GM23248 (cell line): ENCODE data around the gene NRF1. TPM values are rescaled to one million over a fixed set of nuclear protein-coding genes. Genes with fewer than 3 reads are reported as not detected.
A peak's percentile ranks its signal among the peaks of the same experiment; 100 is the strongest.

ENCODE experiments used
- DNase-seq: peaks from one replicate; pipeline ENCODE4 v3.0.0-alpha.2; 2015
- H2AFZ ChIP-seq: fragments of 200-600 bp; sonication (generic); 2 replicates; pipeline ENCODE4 v1.6.1; 2016; ENCODE audit warnings: antibody characterized with exemption
- H3F3A ChIP-seq: fragments of 200-600 bp; sonication (generic); 2 replicates; pipeline ENCODE4 v1.6.1; 2016; ENCODE audit warnings: mild to moderate bottlenecking, antibody characterized with exemption, mixed run types; ENCODE audit not compliant: insufficient read depth
- H3K27ac ChIP-seq: fragments of 200-600 bp; sonication (generic); 2 replicates; pipeline ENCODE4 v1.5.1; 2016; ENCODE audit warnings: mild to moderate bottlenecking
- H3K27me3 ChIP-seq: fragments of 200-600 bp; sonication (generic); replicated peaks from 2 replicates; pipeline ENCODE4 v1.6.1; 2016; ENCODE audit warnings: mild to moderate bottlenecking; ENCODE audit not compliant: insufficient read depth
- H3K36me3 ChIP-seq: fragments of 200-600 bp; sonication (generic); 2 replicates; pipeline ENCODE4 v1.6.1; 2016; ENCODE audit warnings: low read depth, mild to moderate bottlenecking
- H3K4me1 ChIP-seq: fragments of 200-600 bp; sonication (generic); 2 replicates; pipeline ENCODE4 v1.6.1; 2016; ENCODE audit warnings: mild to moderate bottlenecking; ENCODE audit not compliant: insufficient read depth
- H3K4me2 ChIP-seq: fragments of 200-600 bp; sonication (generic); one replicate; pipeline ENCODE4 v1.6.1; 2016; ENCODE audit warnings: mild to moderate bottlenecking; ENCODE audit not compliant: unreplicated experiment
- H3K4me3 ChIP-seq: fragments of 200-600 bp; sonication (generic); 2 replicates; pipeline ENCODE4 v1.5.1; 2016; ENCODE audit warnings: mild to moderate bottlenecking
- H3K79me2 ChIP-seq: fragments of 200-600 bp; sonication (generic); 2 replicates; pipeline ENCODE4 v1.6.1; 2016; ENCODE audit warnings: mild to moderate bottlenecking; ENCODE audit not compliant: insufficient read depth
- H3K9ac ChIP-seq: fragments of 200-600 bp; sonication (generic); 2 replicates; pipeline ENCODE4 v1.6.1; 2016; ENCODE audit warnings: mild to moderate bottlenecking
- H3K9me2 ChIP-seq: fragments of 200-600 bp; sonication (generic); 2 replicates; pipeline ENCODE4 v1.6.1; 2016; ENCODE audit warnings: mixed run types, mild to moderate bottlenecking, moderate library complexity; ENCODE audit not compliant: insufficient read depth
- H3K9me3 ChIP-seq: fragments of 200-600 bp; sonication (generic); one replicate; pipeline ENCODE4 v1.6.1; 2017; ENCODE audit warnings: low read depth
- H4K20me1 ChIP-seq: fragments of 200-600 bp; sonication (generic); 2 replicates; pipeline ENCODE4 v1.6.0; 2016; ENCODE audit not compliant: insufficient read depth
- EZH2 ChIP-seq: fragments of 200-600 bp; sonication (generic); IDR thresholded peaks from 2 replicates; pipeline ENCODE4 v1.6.1; 2018; ENCODE audit warnings: antibody characterized with exemption, mild to moderate bottlenecking; ENCODE audit not compliant: insufficient read depth, poor library complexity, severe bottlenecking
- EZH2phosphoT487 ChIP-seq: fragments of 200-600 bp; sonication (generic); IDR thresholded peaks from 2 replicates; pipeline ENCODE4 v1.6.1; 2018; ENCODE audit warnings: antibody characterized with exemption, moderate library complexity, mild to moderate bottlenecking, low read depth; ENCODE audit not compliant: insufficient read depth
- WGBS, 2 experiments: methylation state at CpG; one replicate each; pipeline ENCODE4 v1.1.6; 2015 to 2017; ENCODE audit warnings: low lambda C conversion rate in 2 of 2, low coverage in 1 of 2; ENCODE audit errors: missing lambda C conversion rate in 2 of 2; 5-methylcytosine and 5-hydroxymethylcytosine counted together
- in situ Hi-C: fragments of 300-500 bp; cut with MboI; formaldehyde crosslinking; loops from 2 replicates; pipeline ENCODE4 v1.15.0; 2020
- polyA plus RNA-seq: library from polyadenylated mRNA; unstranded; fragments of >200 nt; fragmentation: Nextera tagmentation; extraction: Ambion mirVana; gene quantifications from 2 replicates; pipeline ENCODE4 v1.2.1, GENCODE V29; 2016
- total RNA-seq: library from RNA; depleted of rRNA; stranded (reverse); fragments of >200 nt; shearing (Covaris generic); gene quantifications from 2 replicates; pipeline ENCODE4 v1.2.3, GENCODE V29; 2014

NRF1 gene
- total and polyA plus RNA-seq, 2 experiments from 2014 or later: 3.5 to 11.1 TPM

DNA sequence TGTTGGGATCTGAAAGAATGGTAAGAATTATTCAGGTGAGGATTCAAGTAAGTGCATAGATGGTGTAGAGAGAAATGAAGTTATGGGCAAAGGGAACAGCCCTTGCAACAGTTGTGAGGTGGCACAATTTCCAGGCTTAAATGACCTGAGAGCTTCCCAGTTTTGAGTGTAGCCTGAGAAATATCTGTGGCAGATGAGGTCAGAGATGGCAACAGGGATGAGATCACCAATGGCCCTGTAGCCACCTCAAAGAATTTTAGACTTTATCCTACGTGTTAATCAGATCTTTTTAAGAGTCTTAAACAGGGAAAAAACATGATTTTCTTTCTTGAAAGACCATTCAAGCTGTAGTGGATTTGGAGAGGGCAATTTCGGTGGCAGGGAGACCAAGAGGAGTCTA is 1.9 kb upstream of the NRF1 start:
- no peaks in the 10 kb centered on the region for H3K27me3 ChIP-seq
- DNase-seq: peak; percentile 61
- no peak overlapping the region for H3K4me2 ChIP-seq
- 0 out of 2 replicates have a peak overlapping the region, but pooled peaks have one; percentile 97 for H3K4me3 ChIP-seq
- H3K79me2 ChIP-seq: peaks cover 48% of the 10 kb centered on the region
- in situ Hi-C loops: no loop called here
- H3K9me2 ChIP-seq: no peaks in the 10 kb centered on the region
- no peaks in the 10 kb centered on the region for H4K20me1 ChIP-seq
- H3K36me3 ChIP-seq: no peaks in the 10 kb centered on the region
- peaks cover 12% of the 10 kb centered on the region; the same call in 1 of the 2 replicates for H3K4me1 ChIP-seq
- no peak overlapping the region for H3K9ac ChIP-seq
- H2AFZ ChIP-seq: no peak overlapping the region
- H3K9me3 ChIP-seq: no peaks in the 10 kb centered on the region
- no peaks in the 10 kb centered on the region for H3F3A ChIP-seq
- TF ChIP-seq EZH2: no peak
- TF ChIP-seq EZH2phosphoT487: no peak
- WGBS, 2 experiments: 90% methylated on average over 2 of the region's 2 CpGs
- no peak overlapping the region for H3K27ac ChIP-seq

DNA sequence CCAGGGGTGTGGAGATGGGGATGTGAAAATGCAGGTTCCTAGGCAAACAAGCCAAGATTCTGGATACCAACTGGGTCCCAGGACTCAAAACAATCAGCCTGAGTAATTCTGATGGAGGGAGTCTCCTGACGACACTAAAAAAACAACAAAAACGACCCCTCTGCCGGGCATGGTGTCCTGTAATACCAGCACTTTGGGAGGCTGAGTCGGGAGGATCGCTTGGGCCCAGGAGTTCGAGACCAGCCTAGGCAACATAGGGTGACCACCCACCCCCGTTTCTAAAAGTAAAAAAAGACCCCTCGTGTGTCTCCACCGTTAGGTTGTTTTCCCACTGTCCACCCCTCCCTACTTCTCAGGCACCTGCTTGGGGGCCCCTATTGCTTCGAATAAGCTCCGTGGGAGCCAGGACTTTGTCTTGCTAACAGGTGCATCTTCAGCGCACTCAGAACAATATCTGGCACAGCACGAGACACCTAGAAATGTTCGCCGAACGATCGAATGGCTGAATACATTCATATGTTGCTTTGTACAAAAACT is 743 bp upstream of the NRF1 start:
- Histone ChIP-seq H3K9ac (peak overlapping the region; percentile 91), H3K4me3 (peak overlapping the region; percentile 97), H4K20me1 (no peaks in the 10 kb centered on the region), H3K27me3 (no peaks in the 10 kb centered on the region), H3K4me2 (peak overlapping the region; percentile 94), H2AFZ (peak overlapping the region; percentile 91), H3K79me2 (peaks cover 59% of the 10 kb centered on the region), H3K27ac (peak overlapping the region; percentile 77), H3K36me3 (no peaks in the 10 kb centered on the region), H3K9me3 (no peaks in the 10 kb centered on the region), H3F3A (no peaks in the 10 kb centered on the region), H3K9me2 (no peaks in the 10 kb centered on the region), H3K4me1 (peaks cover 23% of the 10 kb centered on the region)
- DNase-seq: peak; percentile 24
- TF ChIP-seq EZH2phosphoT487 (no peak), EZH2 (no peak)
- in situ Hi-C loops: no loop called here
- 3 to 5% methylated on average over 17 of the region's 17 CpGs for WGBS, 2 experiments

DNA sequence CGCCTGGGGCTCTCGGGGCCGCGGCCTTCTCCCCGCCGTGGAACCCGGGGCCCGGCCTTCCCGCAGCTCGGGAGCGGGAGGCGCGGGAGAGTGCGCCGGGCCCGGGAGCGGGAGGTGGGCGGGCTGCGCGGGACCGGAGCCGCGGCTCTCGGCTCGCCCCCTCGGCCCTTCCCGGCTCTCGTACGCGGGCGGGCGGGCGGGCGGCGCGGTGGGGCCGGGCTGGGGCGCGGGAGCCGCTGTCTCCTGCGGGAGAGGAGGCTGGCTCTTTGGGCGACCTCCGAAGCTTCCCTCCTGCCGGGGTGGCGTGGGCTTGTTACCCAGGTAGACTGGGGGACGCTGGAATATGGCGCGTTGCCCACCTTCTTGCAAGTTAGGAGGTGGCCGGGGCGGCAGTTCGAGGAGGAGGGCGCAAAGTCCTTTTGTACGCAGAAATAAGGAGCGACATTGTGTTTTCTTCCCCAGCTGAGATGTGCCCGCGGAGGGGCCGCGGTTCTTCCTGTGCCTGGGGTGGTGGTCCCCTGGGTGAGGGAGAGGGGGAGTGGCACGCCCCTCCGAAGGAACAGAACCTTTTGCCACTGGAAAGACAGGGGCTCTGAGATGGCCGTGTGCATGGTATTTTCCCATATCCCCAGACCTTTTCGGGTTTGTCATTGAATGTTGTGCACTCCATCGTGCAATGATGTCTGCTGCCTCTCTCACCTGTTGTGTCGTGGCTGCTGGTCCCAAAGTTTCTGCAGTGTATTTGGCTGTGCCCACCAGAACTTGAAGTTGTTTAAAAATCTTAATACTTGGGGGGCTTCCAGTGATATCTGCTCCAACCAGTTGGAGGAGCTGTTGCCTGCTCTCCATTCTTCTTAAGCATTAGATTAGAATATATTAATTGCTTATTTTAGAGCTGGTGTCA is 844 bp downstream of the NRF1 start:
- Histone ChIP-seq H3K4me1 (peaks cover 23% of the 10 kb centered on the region), H3K9me3 (no peaks in the 10 kb centered on the region), H3K9ac (peak overlapping the region; percentile 91), H3K4me2 (peak overlapping the region; percentile 90), H3K4me3 (peak overlapping the region; percentile 97), H3K27ac (peak overlapping the region; percentile 77), H4K20me1 (peaks cover 7% of the 10 kb centered on the region; the same call in 1 of the 2 replicates), H3K79me2 (peaks cover 75% of the 10 kb centered on the region), H3F3A (no peaks in the 10 kb centered on the region), H3K36me3 (no peaks in the 10 kb centered on the region), H3K27me3 (no peaks in the 10 kb centered on the region), H2AFZ (peak overlapping the region; percentile 64), H3K9me2 (no peaks in the 10 kb centered on the region)
- 0 to 1% methylated on average over 20 to 49 of the region's 64 CpGs for WGBS, 2 experiments
- in situ Hi-C loops: no loop called here
- TF ChIP-seq EZH2phosphoT487: no peak
- TF ChIP-seq EZH2: no peak
- DNase-seq: peak; percentile 69

DNA sequence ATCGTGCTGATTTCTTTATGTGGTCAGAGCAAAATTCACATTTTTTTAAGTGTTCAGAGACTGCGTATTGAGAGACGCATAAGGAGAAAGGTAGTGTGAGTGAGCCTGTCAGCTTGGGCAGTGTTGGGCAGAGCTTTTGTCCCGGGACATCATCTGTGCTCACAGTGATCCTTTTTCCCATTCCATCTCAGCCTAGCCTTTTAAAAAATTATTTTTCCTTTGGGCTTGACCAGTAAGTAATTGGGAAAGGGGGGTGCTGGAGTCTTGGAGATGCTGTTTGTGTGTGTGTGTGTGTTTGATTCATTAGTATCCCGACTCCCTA is 1.5 kb downstream of the NRF1 start:
- TF ChIP-seq EZH2phosphoT487 (no peak), EZH2 (no peak)
- 9% methylated on average over 5 of the region's 5 CpGs for WGBS, 2 experiments
- no peaks in the 10 kb centered on the region for H3K36me3 ChIP-seq
- no peaks in the 10 kb centered on the region for H3K27me3 ChIP-seq
- no peak for DNase-seq
- peaks cover 23% of the 10 kb centered on the region for H3K4me1 ChIP-seq
- peaks cover 7% of the 10 kb centered on the region; the same call in 1 of the 2 replicates for H4K20me1 ChIP-seq
- peak overlapping the region; percentile 91 for H3K9ac ChIP-seq
- H3K4me3 ChIP-seq: peak overlapping the region; percentile 97
- H2AFZ ChIP-seq: peak overlapping the region; percentile 64; the same call in 1 of the 2 replicates
- in situ Hi-C loops: no loop called here
- H3F3A ChIP-seq: no peaks in the 10 kb centered on the region
- H3K79me2 ChIP-seq: peaks cover 81% of the 10 kb centered on the region
- no peaks in the 10 kb centered on the region for H3K9me3 ChIP-seq
- peak overlapping the region; percentile 90 for H3K4me2 ChIP-seq
- H3K9me2 ChIP-seq: no peaks in the 10 kb centered on the region
- no peak overlapping the region for H3K27ac ChIP-seq
